HepG2 (cell line): Measurements from ENCODE around the gene PPA1. TPM values are rescaled to one million over a fixed set of nuclear protein-coding genes. Genes with fewer than 3 reads are reported as not detected.

Experiments used
- ATAC-seq: fragments of 200-7000 bp; cut with Tn5 transposase; 3 replicates; pipeline ENCODE4 v1.9.1; 2020; ENCODE audit warnings: mild to moderate bottlenecking, moderate library complexity
- BruUV-seq: library from RNA; stranded (reverse); fragments of 400-500 nt; replicated peaks from 2 replicates; lab custom pipeline; 2021; lab: Mats Ljungman, UMichigan
- CTCF ChIA-PET: fragments of 300-600 bp; formaldehyde crosslinking; extraction: SDS; loops from one replicate; lab custom pipeline; 2021; ENCODE audit warnings: low total read pairs, inconsistent platforms, low intra/inter-chr PET ratio; lab: Yijun Ruan, JAX
- POLR2A ChIA-PET: fragments of 350-600 bp; sonication (Branson Sonifier 250); formaldehyde crosslinking; loops from one replicate; lab custom pipeline; 2020; ENCODE audit warnings: antibody characterized with exemption, inconsistent platforms; lab: Yijun Ruan, JAX
- DNase-seq: peaks from one replicate; pipeline ENCODE4 v3.0.0-alpha.2; 2015; ENCODE audit warnings: low spot score
- FAIRE-seq: peaks from 3 replicates; lab custom pipeline; 2011; peaks lifted over from hg19 to GRCh38; lab: Jason Lieb, UNC
- H2AFZ ChIP-seq: one replicate; pipeline ENCODE4 v1.6.1; 2011; ENCODE audit warnings: low read length, inconsistent platforms
- H3K27ac ChIP-seq: fragments of 300-600 bp; 3 replicates; pipeline ENCODE4 v1.8.0; 2011; ENCODE audit warnings: mixed run types, mild to moderate bottlenecking, mixed read lengths, low read length, inconsistent platforms; ENCODE audit not compliant: insufficient read depth; ENCODE audit errors: extremely low read length
- H3K27me3 ChIP-seq, 2 experiments: fragments of 200-600 bp in 1 of 2; 2 replicates in 1 of 2; 3 replicates in 1 of 2; pipeline versions ENCODE4 v1.6.0 to v1.8.0; 2011; ENCODE audit warnings: low read length in 2 of 2, mild to moderate bottlenecking in 2 of 2, moderate library complexity in 2 of 2, inconsistent platforms in 1 of 2; ENCODE audit not compliant: insufficient read depth in 2 of 2, control insufficient read depth in 1 of 2
- H3K36me3 ChIP-seq, 2 experiments: fragments of 200-600 bp in 1 of 2; replicated peaks in 1 of 2; 2 replicates in 1 of 2; 3 replicates in 1 of 2; pipeline versions ENCODE4 v1.5.1 to v1.8.0; 2011; ENCODE audit warnings: low read length in 2 of 2, inconsistent platforms in 1 of 2; ENCODE audit not compliant: insufficient read depth in 2 of 2, control insufficient read depth in 1 of 2
- H3K4me1 ChIP-seq: 2 replicates; pipeline ENCODE4 v1.5.1; 2012; ENCODE audit warnings: low read length, inconsistent platforms; ENCODE audit not compliant: insufficient read depth
- H3K4me2 ChIP-seq: 2 replicates; pipeline ENCODE4 v1.6.0; 2011; ENCODE audit warnings: low read depth, low read length, inconsistent platforms
- H3K4me3 ChIP-seq, 3 experiments: fragments of 200-600 bp in 1 of 3; sonication (generic), shearing (Covaris generic) in 1 of 3; replicated peaks in 1 of 3; 2 replicates each; pipeline ENCODE4 v1.5.1; 2011 to 2016; ENCODE audit warnings: low read length in 3 of 3, inconsistent platforms in 2 of 3, low read depth in 2 of 3, mild to moderate bottlenecking in 2 of 3, control low read depth in 1 of 3, mixed read lengths in 1 of 3; ENCODE audit not compliant: insufficient read depth in 1 of 3
- H3K79me2 ChIP-seq: one replicate; pipeline ENCODE4 v1.6.1; 2011; ENCODE audit warnings: low read length, inconsistent platforms; ENCODE audit not compliant: insufficient read depth
- H3K9ac ChIP-seq: 2 replicates; pipeline ENCODE4 v1.6.0; 2011; ENCODE audit warnings: mild to moderate bottlenecking, low read depth, low read length, inconsistent platforms; ENCODE audit not compliant: insufficient read depth
- H3K9me3 ChIP-seq: 2 replicates; pipeline ENCODE4 v1.5.1; 2012; ENCODE audit warnings: mild to moderate bottlenecking, low read length
- H4K20me1 ChIP-seq: 2 replicates; pipeline ENCODE4 v1.6.0; 2011; ENCODE audit warnings: inconsistent platforms, mild to moderate bottlenecking, low read length, moderate library complexity; ENCODE audit not compliant: insufficient read depth
- IRF1 ChIP-seq: sonication (generic); formaldehyde crosslinking; IDR thresholded peaks from 2 replicates; pipeline ENCODE4 v1.4.0; 2020; ENCODE audit warnings: low read depth, mild to moderate bottlenecking, missing genetic modification reagents
- MIER3 ChIP-seq: IDR thresholded peaks from 2 replicates; pipeline ENCODE4 v1.6.1; 2016; ENCODE audit warnings: missing compliant biosample characterization, borderline replicate concordance
- NR3C1 ChIP-seq: sonication (generic); formaldehyde crosslinking; IDR thresholded peaks from 2 replicates; pipeline ENCODE4 v1.4.0; 2020; ENCODE audit warnings: missing genetic modification reagents
- REST ChIP-seq, 2 experiments: IDR thresholded peaks; 2 replicates each; pipeline ENCODE4 v1.6.1; 2011 to 2012; ENCODE audit warnings: low read length in 2 of 2, borderline replicate concordance in 1 of 2, low read depth in 1 of 2, mild to moderate bottlenecking in 1 of 2, moderate library complexity in 1 of 2
- RFX5 ChIP-seq: IDR thresholded peaks from 2 replicates; pipeline ENCODE4 v1.6.1; 2011; ENCODE audit warnings: low read depth, low read length, improper control_type of control experiment
- XRCC5 ChIP-seq: fragments of 200-400 bp; formaldehyde crosslinking; optimal IDR thresholded peaks from 2 replicates; pipeline ENCODE3; 2017; ENCODE audit warnings: mild to moderate bottlenecking, low read length
- YEATS2 ChIP-seq: sonication (generic); formaldehyde crosslinking; IDR thresholded peaks from 2 replicates; pipeline ENCODE4 v1.4.0; 2020; ENCODE audit warnings: missing genetic modification reagents, borderline replicate concordance
- ZBTB49 ChIP-seq: sonication (generic); formaldehyde crosslinking; IDR thresholded peaks from 2 replicates; pipeline ENCODE4 v1.4.0; 2020; ENCODE audit warnings: missing genetic modification reagents, borderline replicate concordance
- ZNF3 ChIP-seq: IDR thresholded peaks from 2 replicates; pipeline ENCODE4 v1.7.0; 2017; ENCODE audit warnings: inconsistent platforms
- ZNF790 ChIP-seq: sonication (generic); formaldehyde crosslinking; IDR thresholded peaks from 2 replicates; pipeline ENCODE4 v1.8.0; 2022; ENCODE audit warnings: missing genetic modification reagents, mild to moderate bottlenecking, borderline replicate concordance
- ZNF891 ChIP-seq: sonication (generic); formaldehyde crosslinking; IDR thresholded peaks from 2 replicates; pipeline ENCODE4 v1.5.0; 2020; ENCODE audit warnings: mild to moderate bottlenecking, missing genetic modification reagents
- whole genome bisulfite sequencing: methylation state at CpG from one replicate; pipeline ENCODE4 v1.1.6; 2017; ENCODE audit warnings: low lambda C conversion rate; 5-methylcytosine and 5-hydroxymethylcytosine counted together
- in situ Hi-C: cut with HindIII; loops from 2 replicates; pipeline ENCODE4 v1.10.0; 2017; ENCODE audit warnings: low pct_unique_long_range_greater_than_20kb; ENCODE audit not compliant: extremely low pct_ligation_motif_present
- intact Hi-C: fragments of 100-400 bp; cut with micrococcal nuclease; formaldehyde crosslinking; loops from one replicate; pipeline ENCODE4 v1.10.0; 2022; ENCODE audit not compliant: unreplicated experiment
- polyA plus RNA-seq, 8 experiments: library from polyadenylated mRNA; depleted of rRNA in 3 of 8; stranded (reverse) in 7 of 8; unstranded in 1 of 8; fragments of >200 nt; fragmentation: Illumina TruSeq in 4 of 8; extraction: Trizol in 4 of 8; gene quantifications; 2 replicates each; pipeline versions ENCODE4 v1.2.1 to v1.2.3, GENCODE V29; 2011 to 2016; ENCODE audit warnings: low read depth in 4 of 8, missing spikeins in 1 of 8, mixed read lengths in 1 of 8; ENCODE audit not compliant: insufficient read depth in 1 of 8
- total RNA-seq, 5 experiments: library from RNA; depleted of rRNA; stranded (reverse); fragments of >200 nt; fragmentation: Illumina TruSeq; extraction: Trizol; gene quantifications; 2 replicates each; pipeline ENCODE4 v1.2.3, GENCODE V29; 2016; ENCODE audit warnings: low read depth in 1 of 5

The PPA1 gene
- total and polyA plus RNA-seq, 2 of the 13 experiments (the other 11 are each of a cell fraction or from before 2014, with no cell fraction given) = 136 to 250 TPM

- in situ Hi-C loops (loop anchor here (5.0 kb wide), 1 partner anchor 86 kb away; no protein-coding TSS in a partner anchor), intact Hi-C loops (no loop called here)
- Histone ChIP-seq H3K36me3 (no peaks in the 10 kb centered on the region), H3K27me3 (peaks cover 2 to 7% of the 10 kb centered on the region in 2 experiments; a peak in 1 of 5 replicates), H3K9ac (no peak overlapping the region), H4K20me1 (no peaks in the 10 kb centered on the region), H3K4me2 (no peak overlapping the region), H3K79me2 (no peaks in the 10 kb centered on the region), H2AFZ (no peak overlapping the region), H3K27ac (no peak overlapping the region), H3K4me1 (peaks cover 7% of the 10 kb centered on the region), H3K4me3 (no peak overlapping the region), H3K9me3 (no peaks in the 10 kb centered on the region)
- no peak for FAIRE-seq
- WGBS = 36% methylated on average over 2 of the region's 2 CpGs
- no peak for TF ChIP-seq RFX5
- ChIA-PET POLR2A (no interaction called here), CTCF (no interaction called here)
- DNase-seq = no peak
- no peak for ATAC-seq
- no TSS peak for BruUV-seq
Measured at GRCh38 chr10:70270952-70271351, 37.7 kb upstream of the PPA1 start.

DNA sequence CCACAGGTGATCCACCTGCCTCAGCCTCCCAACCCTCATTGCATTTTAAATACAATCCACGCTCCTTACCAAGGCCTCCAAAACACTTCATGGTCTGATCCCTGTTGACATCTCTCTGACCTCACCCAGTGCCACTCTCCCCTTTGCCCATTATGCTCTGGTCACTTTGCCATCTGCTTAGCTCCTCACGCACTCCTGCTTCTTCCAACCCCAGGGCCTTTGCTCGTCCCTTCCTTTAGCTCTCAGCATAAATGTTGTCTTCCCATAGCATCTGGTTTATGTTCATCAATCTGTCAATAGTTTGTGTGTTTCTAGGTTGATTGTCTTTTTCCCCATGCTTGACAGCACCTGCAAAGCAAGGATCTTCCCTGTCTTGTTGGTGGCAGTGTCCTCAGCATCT is 36.5 kb upstream of the PPA1 start:
- no peaks in the 10 kb centered on the region for H3K79me2 ChIP-seq
- no TSS peak for BruUV-seq
- H3K36me3 ChIP-seq = no peaks in the 10 kb centered on the region
- H4K20me1 ChIP-seq = no peaks in the 10 kb centered on the region
- ATAC-seq (no peak), DNase-seq (no peak), FAIRE-seq (no peak)
- peaks cover 7% of the 10 kb centered on the region for H3K4me1 ChIP-seq
- POLR2A ChIA-PET = no interaction called here
- H3K4me3 ChIP-seq = no peak overlapping the region
- CTCF ChIA-PET = no interaction called here
- peaks cover 2 to 3% of the 10 kb centered on the region in 2 experiments; a peak in 1 of 5 replicates for H3K27me3 ChIP-seq
- in situ Hi-C loops (loop anchor here (5.0 kb wide), 1 partner anchor 88 kb away; no protein-coding TSS in a partner anchor), intact Hi-C loops (no loop called here)
- no peaks in the 10 kb centered on the region for H3K9me3 ChIP-seq
- H2AFZ ChIP-seq = no peak overlapping the region
- TF ChIP-seq ZNF891 (CRISPR knock-in tag) (no peak), NR3C1 (CRISPR knock-in tag) (no peak), RFX5 (no peak), ZNF3 (CRISPR knock-in tag) (no peak), XRCC5 (no peak), YEATS2 (CRISPR knock-in tag) (no peak), REST (IDR thresholded peaks at IDR 0.05; ENCODE audit: borderline replicate concordance in 1 of 2, low read depth in 1 of 2, low read length in 2 of 2) (no peak), MIER3 (CRISPR knock-in tag) (no peak), ZNF790 (CRISPR knock-in tag) (no peak), IRF1 (CRISPR knock-in tag) (no peak), ZBTB49 (CRISPR knock-in tag) (no peak)
- 32% methylated on average over 3 of the region's 3 CpGs for WGBS
- no peak overlapping the region for H3K27ac ChIP-seq
- no peak overlapping the region for H3K9ac ChIP-seq
- H3K4me2 ChIP-seq = no peak overlapping the region
